Fibroblast of pulmonary artery (primary cell): Measurements from ENCODE around the gene SHISA8.

Source experiments
- DNase-seq: peaks from one replicate; pipeline ENCODE4 v3.0.0-alpha.2; 2010; ENCODE audit warnings: low read depth
- H3K4me3 ChIP-seq: replicated peaks from 2 replicates; pipeline ENCODE4 v1.5.1; 2011; ENCODE audit warnings: low read depth, mild to moderate bottlenecking, control low read depth, low read length, moderate library complexity
- TF ChIP-seq, protein P1 (sequence below): IDR thresholded peaks from 2 replicates; pipeline ENCODE4 v1.5.1; 2011; ENCODE audit warnings: mild to moderate bottlenecking, control low read depth, low read length, inconsistent platforms; ENCODE audit errors: missing control alignments

Gene SHISA8

DNA sequence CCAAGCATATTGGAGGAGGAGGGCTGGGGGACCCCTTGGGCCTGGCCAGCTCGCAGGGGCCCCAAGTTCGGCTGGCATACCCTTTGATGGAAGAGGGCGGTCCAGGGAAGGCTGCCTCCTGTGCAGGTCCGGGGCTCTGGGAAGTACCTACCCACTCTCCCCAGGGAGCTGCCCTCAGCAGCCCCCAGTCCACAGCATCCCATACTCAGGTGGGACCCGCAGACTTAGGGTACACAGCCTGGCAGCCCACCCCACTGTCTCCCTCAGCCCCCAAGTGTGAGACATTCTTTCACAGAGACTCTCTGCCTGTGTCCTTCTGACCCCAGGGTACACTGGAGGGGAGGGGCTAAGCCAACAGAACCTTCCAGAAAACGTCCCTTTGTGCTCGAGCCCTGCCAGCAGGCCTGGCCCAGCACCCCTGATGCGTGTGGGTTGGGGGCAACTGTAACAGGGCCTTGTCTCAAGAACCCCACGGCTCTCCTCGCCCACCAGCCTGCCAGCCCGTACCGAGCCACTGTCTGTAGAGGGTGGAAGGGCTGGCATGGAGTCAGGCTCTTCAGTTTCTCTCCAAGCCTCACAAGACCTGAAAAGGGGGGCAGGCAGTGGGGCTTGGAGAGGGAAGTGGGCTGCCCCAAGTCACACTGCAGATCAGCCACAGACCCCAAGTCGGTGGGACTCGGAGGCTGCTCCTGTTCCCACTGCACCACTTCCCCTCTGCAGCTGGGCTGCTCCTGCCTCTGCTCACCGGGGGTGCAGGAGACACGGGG lies 18.7 kb upstream of the SHISA8 start:
- TF ChIP-seq, protein P1, sequence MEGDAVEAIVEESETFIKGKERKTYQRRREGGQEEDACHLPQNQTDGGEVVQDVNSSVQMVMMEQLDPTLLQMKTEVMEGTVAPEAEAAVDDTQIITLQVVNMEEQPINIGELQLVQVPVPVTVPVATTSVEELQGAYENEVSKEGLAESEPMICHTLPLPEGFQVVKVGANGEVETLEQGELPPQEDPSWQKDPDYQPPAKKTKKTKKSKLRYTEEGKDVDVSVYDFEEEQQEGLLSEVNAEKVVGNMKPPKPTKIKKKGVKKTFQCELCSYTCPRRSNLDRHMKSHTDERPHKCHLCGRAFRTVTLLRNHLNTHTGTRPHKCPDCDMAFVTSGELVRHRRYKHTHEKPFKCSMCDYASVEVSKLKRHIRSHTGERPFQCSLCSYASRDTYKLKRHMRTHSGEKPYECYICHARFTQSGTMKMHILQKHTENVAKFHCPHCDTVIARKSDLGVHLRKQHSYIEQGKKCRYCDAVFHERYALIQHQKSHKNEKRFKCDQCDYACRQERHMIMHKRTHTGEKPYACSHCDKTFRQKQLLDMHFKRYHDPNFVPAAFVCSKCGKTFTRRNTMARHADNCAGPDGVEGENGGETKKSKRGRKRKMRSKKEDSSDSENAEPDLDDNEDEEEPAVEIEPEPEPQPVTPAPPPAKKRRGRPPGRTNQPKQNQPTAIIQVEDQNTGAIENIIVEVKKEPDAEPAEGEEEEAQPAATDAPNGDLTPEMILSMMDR, result no peak
- no peak overlapping the region for H3K4me3 ChIP-seq
- no peak for DNase-seq

DNA sequence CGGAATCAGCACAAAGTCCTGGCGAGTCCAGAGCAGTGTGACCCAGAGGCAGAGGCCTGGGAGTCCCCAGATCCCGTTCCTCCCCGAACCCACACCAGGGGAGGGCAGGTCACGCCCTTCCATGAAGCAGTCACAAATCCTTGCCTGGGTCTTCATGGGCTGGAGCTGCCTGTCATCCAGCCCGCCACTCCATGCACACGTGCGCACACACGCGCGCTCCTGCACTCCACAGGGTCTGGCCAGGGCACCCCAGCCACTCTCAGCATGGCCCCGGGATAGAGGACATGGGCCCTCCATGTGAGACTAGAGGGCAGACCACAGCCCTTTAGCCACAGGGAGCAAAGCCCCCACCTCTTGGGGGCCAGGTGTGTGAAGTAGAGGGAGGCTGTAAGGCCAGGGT lies 17.5 kb upstream of the SHISA8 start:
- TF ChIP-seq, protein P1, result no peak
- DNase-seq, result no peak
- no peak overlapping the region for H3K4me3 ChIP-seq

DNA sequence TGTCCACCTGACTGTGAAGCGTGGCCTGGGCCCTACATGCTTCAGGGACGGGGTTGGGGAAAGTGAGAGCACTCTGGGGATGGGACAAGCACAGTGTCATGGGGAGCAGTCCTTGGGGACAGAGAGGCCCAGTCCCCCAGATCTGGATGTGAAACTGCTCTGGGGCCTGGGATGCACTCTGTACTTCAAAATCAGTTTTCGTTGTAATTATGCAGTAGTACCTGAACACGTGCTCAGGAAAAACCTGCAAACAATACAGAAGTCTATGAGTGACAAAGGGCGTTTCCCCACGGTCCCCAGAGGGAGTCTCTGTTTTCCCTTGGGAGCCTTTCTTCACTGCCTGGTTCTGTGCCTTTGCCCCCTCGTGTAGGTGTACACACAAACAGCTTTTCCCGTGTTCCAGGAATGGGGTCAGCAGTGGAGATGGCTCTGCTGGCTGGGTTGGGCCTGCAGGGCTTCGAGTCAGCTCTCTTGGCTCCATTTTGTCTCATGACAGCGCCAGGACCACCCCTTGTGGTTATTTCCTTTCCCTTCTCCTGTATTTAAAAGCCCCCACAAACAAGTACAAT lies 16.9 kb upstream of the SHISA8 start:
- TF ChIP-seq, protein P1, result no peak
- no peak for DNase-seq
- H3K4me3 ChIP-seq, result no peak overlapping the region

DNA sequence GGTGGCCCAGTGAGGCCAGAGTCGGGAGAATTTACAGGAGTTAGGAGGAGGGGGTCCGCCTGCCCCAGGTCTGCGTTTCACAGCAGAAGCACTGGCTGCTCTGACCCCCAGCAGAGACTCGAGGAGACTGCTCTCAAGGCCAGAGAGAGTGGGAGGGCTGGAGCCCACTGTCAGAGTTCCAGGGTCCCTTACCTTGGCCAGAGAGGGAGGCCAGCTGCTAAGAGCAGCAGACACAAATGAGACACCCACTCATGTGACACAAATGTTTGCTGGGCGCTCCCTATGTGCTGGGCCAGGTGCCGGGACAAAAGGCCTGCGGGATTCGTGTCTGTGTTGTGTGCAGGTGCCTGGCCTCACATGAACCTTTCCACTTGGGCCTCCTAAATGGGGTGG lies 14.5 kb upstream of the SHISA8 start:
- TF ChIP-seq, protein P1, result no peak
- no peak overlapping the region for H3K4me3 ChIP-seq
- DNase-seq, result no peak

DNA sequence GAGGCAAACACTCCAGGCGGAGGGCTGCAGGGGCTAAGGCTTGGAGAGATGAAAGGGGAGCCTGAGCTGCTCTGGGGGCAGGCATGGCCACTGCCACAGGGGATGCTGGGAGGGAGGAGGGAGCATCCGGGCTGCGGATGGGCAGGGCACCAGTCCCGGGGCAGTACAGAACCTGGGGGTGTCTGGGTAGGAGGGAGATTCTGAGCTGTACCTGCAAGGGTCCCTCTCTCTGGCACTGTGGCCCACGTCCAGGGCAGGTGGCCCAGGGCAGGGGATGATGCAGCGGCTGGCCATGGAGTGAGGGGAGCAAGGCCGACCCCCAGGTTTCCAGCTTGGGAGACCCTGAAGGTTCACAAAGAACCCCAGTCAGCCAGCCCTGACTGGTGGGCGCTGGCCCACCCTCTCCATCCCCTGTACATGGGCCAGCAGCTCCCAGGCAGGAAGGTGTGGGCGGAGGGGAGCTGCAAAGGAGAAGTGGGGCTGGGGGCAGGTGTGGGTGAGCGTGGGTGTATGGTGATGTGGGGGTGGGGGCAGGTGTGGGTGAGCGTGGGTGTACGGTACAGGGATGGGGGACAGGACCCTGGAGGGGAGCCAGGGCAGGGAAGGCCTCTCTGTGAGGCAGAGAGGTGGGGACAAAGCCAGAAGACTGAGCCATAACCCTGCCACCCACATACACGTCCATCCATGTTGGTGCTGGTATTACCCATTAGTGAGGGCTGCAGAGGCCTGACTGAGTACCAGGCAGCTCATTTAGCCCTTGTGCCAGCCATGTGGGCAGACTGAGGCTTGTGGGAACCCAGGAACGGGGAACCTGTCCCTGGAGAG lies 13.9 kb upstream of the SHISA8 start:
- H3K4me3 ChIP-seq, result no peak overlapping the region
- TF ChIP-seq, protein P1, result no peak
- no peak for DNase-seq

DNA sequence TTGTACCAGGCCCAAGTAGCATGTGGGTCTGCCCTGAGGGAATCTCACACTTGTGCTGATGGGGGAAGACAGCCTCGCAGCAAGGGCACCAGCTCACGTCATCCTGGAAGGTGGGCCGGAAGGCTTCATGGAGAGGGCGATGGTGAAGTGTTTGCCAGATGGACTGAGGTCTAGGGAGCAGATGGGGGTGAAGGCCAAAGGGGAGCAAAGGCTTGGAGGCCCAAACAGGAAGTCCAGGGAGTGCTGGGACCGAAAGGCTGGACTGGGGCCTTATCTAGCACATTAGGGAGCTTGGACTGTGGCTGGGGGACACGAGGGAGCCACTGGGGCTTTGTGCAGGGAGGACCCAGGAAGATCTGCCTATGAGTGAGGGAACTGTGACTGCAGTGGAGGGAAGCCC lies 12.9 kb upstream of the SHISA8 start:
- no peak overlapping the region for H3K4me3 ChIP-seq
- no peak for DNase-seq
- TF ChIP-seq, protein P1, result no peak
